Astrocyte (in vitro differentiated cells and primary cell): Measurements from ENCODE around the gene SLIT3. TPM values are rescaled to one million over a fixed set of nuclear protein-coding genes. Genes with fewer than 3 reads are reported as not detected.

Experiments used
- DNase-seq: peaks from one replicate; pipeline ENCODE4 v3.0.0-alpha.2; 2010; ENCODE audit warnings: low read depth
- FAIRE-seq: peaks from 2 replicates; lab custom pipeline; 2011; peaks lifted over from hg19 to GRCh38; lab: Jason Lieb, UNC
- H2AFZ ChIP-seq: 2 replicates; pipeline ENCODE4 v1.6.0; 2012; ENCODE audit warnings: low read depth, low read length, inconsistent platforms
- H3K27ac ChIP-seq: 2 replicates; pipeline ENCODE4 v1.5.1; 2011; ENCODE audit warnings: low read depth, low read length, inconsistent platforms
- H3K27me3 ChIP-seq: 2 replicates; pipeline ENCODE4 v1.6.0; 2011; ENCODE audit warnings: low read length, inconsistent platforms; ENCODE audit not compliant: insufficient read depth
- H3K36me3 ChIP-seq: 2 replicates; pipeline ENCODE4 v1.5.1; 2011; ENCODE audit warnings: low read length, inconsistent platforms; ENCODE audit not compliant: insufficient read depth
- H3K4me1 ChIP-seq: 2 replicates; pipeline ENCODE4 v1.5.1; 2011; ENCODE audit warnings: low read length, inconsistent platforms; ENCODE audit not compliant: insufficient read depth
- H3K4me2 ChIP-seq: 2 replicates; pipeline ENCODE4 v1.6.0; 2012; ENCODE audit warnings: low read length, inconsistent platforms
- H3K4me3 ChIP-seq: 2 replicates; pipeline ENCODE4 v1.5.1; 2011; ENCODE audit warnings: low read depth, mild to moderate bottlenecking, low read length, inconsistent platforms; ENCODE audit not compliant: insufficient read depth
- H3K79me2 ChIP-seq: 2 replicates; pipeline ENCODE4 v1.6.0; 2012; ENCODE audit warnings: mild to moderate bottlenecking, low read length, inconsistent platforms; ENCODE audit not compliant: insufficient read depth
- H3K9ac ChIP-seq: 2 replicates; pipeline ENCODE4 v1.6.0; 2012; ENCODE audit warnings: mild to moderate bottlenecking, low read length, inconsistent platforms
- H3K9me3 ChIP-seq: 2 replicates; pipeline ENCODE4 v1.5.1; 2012; ENCODE audit warnings: low read depth, mild to moderate bottlenecking, low read length, inconsistent platforms; ENCODE audit not compliant: insufficient read depth
- H4K20me1 ChIP-seq: 2 replicates; pipeline ENCODE4 v1.6.0; 2012; ENCODE audit warnings: low read length, inconsistent platforms; ENCODE audit not compliant: insufficient read depth
- H3K27ac Mint-ChIP-seq: one replicate; pipeline ENCODE4 v1.8.0; 2021; ENCODE audit warnings: mild to moderate bottlenecking, mixed read lengths; ENCODE audit not compliant: unreplicated experiment
- H3K27me3 Mint-ChIP-seq: one replicate; pipeline ENCODE4 v1.8.0; 2021; ENCODE audit warnings: low read depth, mixed read lengths; ENCODE audit not compliant: unreplicated experiment
- H3K36me3 Mint-ChIP-seq: one replicate; pipeline ENCODE4 v1.8.0; 2021; ENCODE audit warnings: low read depth, mixed read lengths; ENCODE audit not compliant: unreplicated experiment
- H3K4me1 Mint-ChIP-seq: one replicate; pipeline ENCODE4 v1.8.0; 2021; ENCODE audit warnings: low read depth, mixed read lengths; ENCODE audit not compliant: unreplicated experiment
- H3K4me3 Mint-ChIP-seq: one replicate; pipeline ENCODE4 v1.8.0; 2021; ENCODE audit warnings: mild to moderate bottlenecking, moderate library complexity, mixed read lengths; ENCODE audit not compliant: unreplicated experiment
- H3K9me3 Mint-ChIP-seq: one replicate; pipeline ENCODE4 v1.8.0; 2021; ENCODE audit warnings: mild to moderate bottlenecking, mixed read lengths; ENCODE audit not compliant: unreplicated experiment
- CTCF ChIP-seq: IDR thresholded peaks from 2 replicates; pipeline ENCODE4 v1.5.1; 2011; ENCODE audit warnings: low read depth, mild to moderate bottlenecking, inconsistent platforms, low read length, moderate library complexity; ENCODE audit not compliant: insufficient read depth
- EZH2 ChIP-seq: IDR thresholded peaks from 2 replicates; pipeline ENCODE4 v1.6.1; 2012; ENCODE audit warnings: mild to moderate bottlenecking, low read length, inconsistent platforms; ENCODE audit not compliant: insufficient read depth
- total RNA-seq: library from RNA; stranded (reverse); gene quantifications from 2 replicates; pipeline ENCODE4 v1.2.1, GENCODE V29; 2021

SLIT3 gene
- total RNA-seq, 1 donor from 2014 or later, result 20.7 TPM

DNA sequence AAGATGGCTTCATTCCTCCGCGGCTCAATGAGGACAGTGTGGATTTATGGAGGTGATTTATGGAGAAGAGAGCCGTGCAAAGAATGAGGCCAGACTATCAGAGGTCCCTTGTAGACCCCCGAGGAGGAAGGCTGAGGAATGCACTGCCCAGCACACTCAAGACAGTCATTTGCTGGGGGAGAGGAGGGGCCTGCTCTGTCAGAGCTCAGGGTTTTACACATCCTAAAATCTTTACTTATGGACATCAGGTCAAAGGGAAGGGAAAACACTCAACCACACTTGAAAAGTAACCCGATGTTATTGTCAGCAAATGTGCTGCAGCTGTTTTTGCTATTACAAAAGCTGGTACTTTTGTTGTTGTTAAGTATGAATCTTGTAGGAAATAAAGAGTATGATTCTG, 289.5 kb downstream of the SLIT3 start:
- FAIRE-seq, result no peak
- H3K36me3 ChIP-seq, result no peaks in the 10 kb centered on the region
- peaks cover 4% of the 10 kb centered on the region for H3K27me3 Mint-ChIP-seq

GRCh38 chr5:169011009-169011408, 289.9 kb downstream of the SLIT3 start:
- no peak overlapping the region for H3K4me2 ChIP-seq
- H3K27me3 Mint-ChIP-seq, result peaks cover 4% of the 10 kb centered on the region
- H3K27ac Mint-ChIP-seq, result no peak overlapping the region
- H3K36me3 Mint-ChIP-seq, result no peaks in the 10 kb centered on the region
- H3K4me1 ChIP-seq, result peaks cover 5% of the 10 kb centered on the region
- no peak overlapping the region for H2AFZ ChIP-seq
- H3K4me1 Mint-ChIP-seq, result peaks cover 17% of the 10 kb centered on the region
- no peaks in the 10 kb centered on the region for H3K36me3 ChIP-seq
- no peaks in the 10 kb centered on the region for H3K9me3 Mint-ChIP-seq
- FAIRE-seq (no peak), DNase-seq (no peak)
- no peak overlapping the region for H3K9ac ChIP-seq
- H3K9me3 ChIP-seq, result no peaks in the 10 kb centered on the region
- H4K20me1 ChIP-seq, result no peaks in the 10 kb centered on the region
- H3K4me3 ChIP-seq, result no peak overlapping the region
- no peak overlapping the region for H3K27ac ChIP-seq
- no peak for TF ChIP-seq EZH2
- no peak for TF ChIP-seq CTCF
- no peaks in the 10 kb centered on the region for H3K27me3 ChIP-seq
- no peak overlapping the region for H3K4me3 Mint-ChIP-seq
- no peaks in the 10 kb centered on the region for H3K79me2 ChIP-seq

More for the DNA sequence above, 289.5 kb downstream of the SLIT3 start:
- no peak for DNase-seq
- no peak overlapping the region for H3K4me3 ChIP-seq
- no peaks in the 10 kb centered on the region for H3K27me3 ChIP-seq
- H3K9me3 ChIP-seq, result no peaks in the 10 kb centered on the region
- Mint-ChIP-seq H3K9me3 (no peaks in the 10 kb centered on the region), H3K4me1 (peaks cover 13% of the 10 kb centered on the region), H3K27ac (no peak overlapping the region), H3K4me3 (no peak overlapping the region), H3K36me3 (no peaks in the 10 kb centered on the region)
- H3K4me2 ChIP-seq, result no peak overlapping the region
- TF ChIP-seq CTCF (no peak), EZH2 (no peak)
- H3K9ac ChIP-seq, result no peak overlapping the region
- no peaks in the 10 kb centered on the region for H4K20me1 ChIP-seq
- H2AFZ ChIP-seq, result no peak overlapping the region
- H3K79me2 ChIP-seq, result no peaks in the 10 kb centered on the region
- H3K27ac ChIP-seq, result no peak overlapping the region
- peaks cover 5% of the 10 kb centered on the region for H3K4me1 ChIP-seq

DNA sequence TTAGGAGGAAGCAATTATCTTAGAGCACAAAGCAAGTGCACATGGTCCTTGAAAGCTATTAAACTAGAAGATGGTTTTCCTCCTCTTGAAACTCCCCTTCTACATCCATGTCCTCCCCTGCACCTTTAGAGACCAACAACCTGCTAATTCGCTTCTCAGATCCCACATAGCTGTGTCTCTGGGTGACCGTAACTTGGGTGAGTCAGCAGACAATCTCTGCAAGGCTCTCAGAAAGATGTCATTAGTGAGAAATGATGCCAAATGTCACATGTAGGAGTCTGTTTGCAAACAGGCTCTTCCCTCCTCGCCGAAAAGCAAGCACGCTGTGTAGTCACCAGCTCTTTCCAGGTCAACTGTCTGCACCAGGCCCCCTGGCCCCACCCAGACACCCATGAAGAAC, 291.8 kb downstream of the SLIT3 start:
- no peak for FAIRE-seq

More for the DNA sequence above, 291.8 kb downstream of the SLIT3 start:
- no peaks in the 10 kb centered on the region for H3K79me2 ChIP-seq
- no peak overlapping the region for H3K4me2 ChIP-seq
- no peaks in the 10 kb centered on the region for H3K27me3 ChIP-seq
- H3K9me3 ChIP-seq, result no peaks in the 10 kb centered on the region
- no peaks in the 10 kb centered on the region for H4K20me1 ChIP-seq
- H3K27ac Mint-ChIP-seq, result no peak overlapping the region
- TF ChIP-seq CTCF, result no peak
- TF ChIP-seq EZH2, result no peak
- peak; percentile 60 for DNase-seq
- H3K4me1 Mint-ChIP-seq, result peaks cover 24% of the 10 kb centered on the region
- no peak overlapping the region for H3K9ac ChIP-seq
- H3K27ac ChIP-seq, result no peak overlapping the region
- H3K4me1 ChIP-seq, result peaks cover 12% of the 10 kb centered on the region
- H3K9me3 Mint-ChIP-seq, result no peaks in the 10 kb centered on the region
- no peak overlapping the region for H3K4me3 Mint-ChIP-seq
- no peaks in the 10 kb centered on the region for H3K36me3 ChIP-seq
- no peak overlapping the region for H2AFZ ChIP-seq
- peaks cover 3% of the 10 kb centered on the region for H3K27me3 Mint-ChIP-seq
- no peaks in the 10 kb centered on the region for H3K36me3 Mint-ChIP-seq
- no peak overlapping the region for H3K4me3 ChIP-seq
